Panc1 (cell line): ENCODE data around the gene ADH7.

Experiments used
- POLR2AphosphoS5 ChIP-seq: IDR thresholded peaks from 2 replicates; pipeline ENCODE4 v1.6.1; 2012; ENCODE audit warnings: mild to moderate bottlenecking, low read depth, low read length, moderate library complexity
- SIN3A ChIP-seq: IDR thresholded peaks from 2 replicates; pipeline ENCODE4 v1.6.1; 2012; ENCODE audit warnings: low read depth, mild to moderate bottlenecking, low read length, moderate library complexity, borderline replicate concordance; ENCODE audit not compliant: insufficient read depth
- TCF7L2 ChIP-seq: IDR thresholded peaks from 2 replicates; pipeline ENCODE4 v1.6.1; 2011; ENCODE audit warnings: mild to moderate bottlenecking, low read depth, low read length, inconsistent platforms
- TF ChIP-seq, protein P1 (sequence below): fragments of 450-650 bp; IDR thresholded peaks from 2 replicates; pipeline ENCODE4 v1.5.1; 2017; ENCODE audit warnings: mild to moderate bottlenecking
- TF ChIP-seq, protein P2 (sequence below), 2 experiments: IDR thresholded peaks; 2 replicates each; pipeline ENCODE4 v1.6.1; 2011 to 2012; ENCODE audit warnings: low read depth in 2 of 2, control low read depth in 1 of 2, low read length in 1 of 2, mild to moderate bottlenecking in 1 of 2, moderate library complexity in 1 of 2; ENCODE audit not compliant: insufficient read depth in 1 of 2

DNA sequence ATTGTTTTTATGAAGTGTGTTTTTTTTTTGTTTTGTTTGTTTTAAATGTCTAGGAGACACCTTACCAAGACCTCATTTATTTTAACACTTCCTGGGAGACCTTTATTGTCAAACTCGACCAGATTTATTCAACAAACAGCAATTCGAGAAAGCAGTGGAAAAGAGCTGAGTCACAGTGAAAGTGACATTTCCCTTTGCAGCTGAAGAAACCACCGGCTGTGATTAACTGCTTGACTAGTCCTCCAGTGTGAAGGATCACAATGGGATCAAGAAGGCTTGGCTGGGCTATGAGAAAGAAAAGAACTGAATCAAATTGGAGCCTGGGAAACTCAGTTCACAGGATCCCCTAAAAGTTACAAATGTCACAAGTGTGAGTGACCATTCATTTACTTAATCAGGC is 11.9 kb upstream of the ADH7 start:
- TF ChIP-seq, protein P1, sequence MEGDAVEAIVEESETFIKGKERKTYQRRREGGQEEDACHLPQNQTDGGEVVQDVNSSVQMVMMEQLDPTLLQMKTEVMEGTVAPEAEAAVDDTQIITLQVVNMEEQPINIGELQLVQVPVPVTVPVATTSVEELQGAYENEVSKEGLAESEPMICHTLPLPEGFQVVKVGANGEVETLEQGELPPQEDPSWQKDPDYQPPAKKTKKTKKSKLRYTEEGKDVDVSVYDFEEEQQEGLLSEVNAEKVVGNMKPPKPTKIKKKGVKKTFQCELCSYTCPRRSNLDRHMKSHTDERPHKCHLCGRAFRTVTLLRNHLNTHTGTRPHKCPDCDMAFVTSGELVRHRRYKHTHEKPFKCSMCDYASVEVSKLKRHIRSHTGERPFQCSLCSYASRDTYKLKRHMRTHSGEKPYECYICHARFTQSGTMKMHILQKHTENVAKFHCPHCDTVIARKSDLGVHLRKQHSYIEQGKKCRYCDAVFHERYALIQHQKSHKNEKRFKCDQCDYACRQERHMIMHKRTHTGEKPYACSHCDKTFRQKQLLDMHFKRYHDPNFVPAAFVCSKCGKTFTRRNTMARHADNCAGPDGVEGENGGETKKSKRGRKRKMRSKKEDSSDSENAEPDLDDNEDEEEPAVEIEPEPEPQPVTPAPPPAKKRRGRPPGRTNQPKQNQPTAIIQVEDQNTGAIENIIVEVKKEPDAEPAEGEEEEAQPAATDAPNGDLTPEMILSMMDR, result no peak
- no peak for TF ChIP-seq TCF7L2
- TF ChIP-seq POLR2AphosphoS5, result no peak
- no peak for TF ChIP-seq SIN3A
- TF ChIP-seq, protein P2, sequence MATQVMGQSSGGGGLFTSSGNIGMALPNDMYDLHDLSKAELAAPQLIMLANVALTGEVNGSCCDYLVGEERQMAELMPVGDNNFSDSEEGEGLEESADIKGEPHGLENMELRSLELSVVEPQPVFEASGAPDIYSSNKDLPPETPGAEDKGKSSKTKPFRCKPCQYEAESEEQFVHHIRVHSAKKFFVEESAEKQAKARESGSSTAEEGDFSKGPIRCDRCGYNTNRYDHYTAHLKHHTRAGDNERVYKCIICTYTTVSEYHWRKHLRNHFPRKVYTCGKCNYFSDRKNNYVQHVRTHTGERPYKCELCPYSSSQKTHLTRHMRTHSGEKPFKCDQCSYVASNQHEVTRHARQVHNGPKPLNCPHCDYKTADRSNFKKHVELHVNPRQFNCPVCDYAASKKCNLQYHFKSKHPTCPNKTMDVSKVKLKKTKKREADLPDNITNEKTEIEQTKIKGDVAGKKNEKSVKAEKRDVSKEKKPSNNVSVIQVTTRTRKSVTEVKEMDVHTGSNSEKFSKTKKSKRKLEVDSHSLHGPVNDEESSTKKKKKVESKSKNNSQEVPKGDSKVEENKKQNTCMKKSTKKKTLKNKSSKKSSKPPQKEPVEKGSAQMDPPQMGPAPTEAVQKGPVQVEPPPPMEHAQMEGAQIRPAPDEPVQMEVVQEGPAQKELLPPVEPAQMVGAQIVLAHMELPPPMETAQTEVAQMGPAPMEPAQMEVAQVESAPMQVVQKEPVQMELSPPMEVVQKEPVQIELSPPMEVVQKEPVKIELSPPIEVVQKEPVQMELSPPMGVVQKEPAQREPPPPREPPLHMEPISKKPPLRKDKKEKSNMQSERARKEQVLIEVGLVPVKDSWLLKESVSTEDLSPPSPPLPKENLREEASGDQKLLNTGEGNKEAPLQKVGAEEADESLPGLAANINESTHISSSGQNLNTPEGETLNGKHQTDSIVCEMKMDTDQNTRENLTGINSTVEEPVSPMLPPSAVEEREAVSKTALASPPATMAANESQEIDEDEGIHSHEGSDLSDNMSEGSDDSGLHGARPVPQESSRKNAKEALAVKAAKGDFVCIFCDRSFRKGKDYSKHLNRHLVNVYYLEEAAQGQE (IDR thresholded peaks at IDR 0.05; ENCODE audit: insufficient read depth in 1 of 2, low read depth in 2 of 2, low read length in 1 of 2), result no peak
